Astrocyte of the cerebellum (primary cell): Measurements from ENCODE around the gene PTPRM.

Experiments
- DNase-seq: peaks from one replicate; pipeline ENCODE4 v3.0.0-alpha.2; 2011; ENCODE audit warnings: low read depth
- H3K4me3 ChIP-seq: 2 replicates; pipeline ENCODE4 v1.5.1; 2011; ENCODE audit warnings: mild to moderate bottlenecking, low read depth, low read length, moderate library complexity
- in situ Hi-C: cut with HindIII; loops from 2 replicates; pipeline ENCODE4 v1.10.0; 2017; ENCODE audit warnings: low sequenced_read_pairs
- TF ChIP-seq, protein P1 (sequence below): IDR thresholded peaks from 2 replicates; pipeline ENCODE4 v1.5.1; 2012; ENCODE audit warnings: low read length, low read depth, moderate library complexity, mild to moderate bottlenecking; ENCODE audit errors: missing control alignments

PTPRM gene

DNA sequence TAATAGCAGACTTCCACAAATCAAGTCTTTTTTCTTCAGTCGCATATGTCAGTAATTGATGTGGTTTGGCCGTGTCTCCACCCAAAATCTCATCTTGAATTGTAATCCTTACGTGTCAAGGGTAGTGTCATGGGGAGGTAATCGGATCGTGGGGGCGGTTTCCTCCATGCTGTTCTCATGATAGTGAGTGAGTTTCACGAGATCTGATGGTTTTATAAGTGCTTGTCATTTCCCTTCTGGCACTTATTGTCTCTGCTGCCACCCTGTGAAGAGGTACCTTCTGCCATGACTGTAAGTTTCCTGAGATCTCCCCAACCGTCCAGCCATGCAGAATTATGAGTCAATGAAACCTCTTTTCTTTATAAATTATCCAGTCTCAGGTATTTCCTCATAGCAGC is 478.8 kb downstream of the PTPRM start:
- DNase-seq: no peak
- in situ Hi-C loops: no loop called here
- TF ChIP-seq, protein P1, sequence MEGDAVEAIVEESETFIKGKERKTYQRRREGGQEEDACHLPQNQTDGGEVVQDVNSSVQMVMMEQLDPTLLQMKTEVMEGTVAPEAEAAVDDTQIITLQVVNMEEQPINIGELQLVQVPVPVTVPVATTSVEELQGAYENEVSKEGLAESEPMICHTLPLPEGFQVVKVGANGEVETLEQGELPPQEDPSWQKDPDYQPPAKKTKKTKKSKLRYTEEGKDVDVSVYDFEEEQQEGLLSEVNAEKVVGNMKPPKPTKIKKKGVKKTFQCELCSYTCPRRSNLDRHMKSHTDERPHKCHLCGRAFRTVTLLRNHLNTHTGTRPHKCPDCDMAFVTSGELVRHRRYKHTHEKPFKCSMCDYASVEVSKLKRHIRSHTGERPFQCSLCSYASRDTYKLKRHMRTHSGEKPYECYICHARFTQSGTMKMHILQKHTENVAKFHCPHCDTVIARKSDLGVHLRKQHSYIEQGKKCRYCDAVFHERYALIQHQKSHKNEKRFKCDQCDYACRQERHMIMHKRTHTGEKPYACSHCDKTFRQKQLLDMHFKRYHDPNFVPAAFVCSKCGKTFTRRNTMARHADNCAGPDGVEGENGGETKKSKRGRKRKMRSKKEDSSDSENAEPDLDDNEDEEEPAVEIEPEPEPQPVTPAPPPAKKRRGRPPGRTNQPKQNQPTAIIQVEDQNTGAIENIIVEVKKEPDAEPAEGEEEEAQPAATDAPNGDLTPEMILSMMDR: no peak
- H3K4me3 ChIP-seq: no peak overlapping the region

DNA sequence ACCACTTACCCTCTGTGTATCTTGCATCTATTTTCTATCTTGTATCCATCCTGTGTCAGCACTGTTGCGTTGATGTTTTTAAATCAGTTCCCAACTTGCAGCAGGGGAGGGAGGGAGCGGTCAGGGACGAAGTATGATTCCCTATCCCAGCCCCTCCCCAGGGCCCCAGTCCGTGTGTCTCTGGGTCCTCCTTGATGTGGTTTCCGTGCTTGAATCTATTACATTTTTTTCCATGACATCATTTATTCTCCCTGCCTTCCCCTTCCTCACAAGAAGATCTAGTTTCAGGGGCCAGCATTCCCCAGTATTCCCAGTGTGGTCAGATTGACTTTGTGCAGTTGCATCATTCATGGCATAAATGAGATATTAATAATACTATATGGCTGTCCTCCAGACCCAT is 479.3 kb downstream of the PTPRM start:
- TF ChIP-seq, protein P1: no peak
- no peak for DNase-seq
- in situ Hi-C loops: no loop called here
- H3K4me3 ChIP-seq: no peak overlapping the region

DNA sequence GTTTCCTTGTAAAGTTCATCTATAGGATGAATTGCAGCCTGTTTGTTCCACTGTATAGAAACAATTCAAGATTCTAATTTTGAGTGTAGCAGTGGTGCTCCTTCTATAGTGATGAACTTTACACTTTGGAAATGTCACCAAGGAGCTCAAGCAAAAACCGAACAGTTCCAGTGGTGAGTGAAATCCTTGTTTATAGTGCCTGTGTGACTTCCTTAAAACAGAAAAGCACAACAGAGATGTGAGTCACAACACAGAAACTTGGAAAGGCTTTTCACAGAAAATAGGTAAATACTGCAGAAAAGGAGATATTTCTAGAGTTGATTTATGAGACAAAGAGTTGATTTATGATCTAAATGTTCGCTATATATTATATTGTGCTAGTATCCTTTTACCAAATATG is 482.0 kb downstream of the PTPRM start:
- no peak for DNase-seq
- no peak overlapping the region for H3K4me3 ChIP-seq
- in situ Hi-C loops: no loop called here
- TF ChIP-seq, protein P1: no peak

DNA sequence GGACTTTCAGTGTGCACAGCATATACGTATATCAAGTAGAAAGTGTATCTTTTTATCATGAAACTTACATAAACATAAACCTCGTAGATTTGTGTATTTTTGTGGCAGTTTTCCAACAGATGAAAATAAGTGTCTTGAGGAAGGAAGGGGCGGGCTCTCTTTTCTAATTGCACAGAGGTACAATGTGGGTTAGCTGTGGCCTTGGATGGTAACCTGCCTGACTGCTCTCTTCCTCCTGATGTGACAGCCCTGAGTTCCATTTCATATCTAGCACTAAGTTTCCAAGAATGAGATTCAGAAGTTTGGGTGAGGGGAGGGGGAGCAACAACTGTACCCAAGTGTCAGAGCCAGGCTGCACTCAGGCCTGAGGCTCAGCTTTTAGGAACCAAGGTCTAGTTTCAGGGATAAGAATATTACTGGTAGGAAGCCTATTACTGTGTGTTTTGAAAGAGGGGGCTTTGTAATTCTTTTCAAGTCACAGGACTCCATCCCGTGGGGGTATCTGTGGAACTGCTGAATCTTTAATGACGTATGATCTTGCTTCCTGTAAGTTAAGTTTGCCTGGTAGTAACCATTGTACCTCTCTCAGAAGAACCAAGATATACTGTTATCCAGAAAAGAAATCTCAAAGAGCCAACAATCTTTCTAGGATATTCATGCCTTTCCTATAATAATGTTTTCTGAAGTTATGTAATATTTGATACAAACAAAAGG is 483.7 kb downstream of the PTPRM start:
- DNase-seq: no peak
- TF ChIP-seq, protein P1: no peak
- no peak overlapping the region for H3K4me3 ChIP-seq
- in situ Hi-C loops: no loop called here

DNA sequence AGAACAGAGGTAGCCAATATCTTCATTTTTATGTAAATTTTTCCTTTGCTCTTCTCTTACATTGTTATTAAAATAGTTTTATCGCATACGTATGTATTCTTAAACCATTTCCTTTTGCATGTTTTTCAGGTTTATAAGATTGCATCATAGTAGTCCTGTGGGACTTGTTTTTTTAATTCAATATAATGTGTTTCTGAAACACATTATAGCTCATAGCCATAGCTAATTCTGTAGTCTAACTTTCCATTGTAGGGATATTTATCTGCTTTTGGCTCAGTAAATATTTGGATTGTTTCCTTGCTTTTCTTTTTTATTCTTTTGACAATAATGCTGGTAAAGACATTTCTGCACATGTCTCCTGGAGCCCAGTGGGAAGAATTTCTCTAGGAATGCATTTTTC is 484.3 kb downstream of the PTPRM start:
- no peak for DNase-seq
- TF ChIP-seq, protein P1: no peak
- H3K4me3 ChIP-seq: no peak overlapping the region
- in situ Hi-C loops: no loop called here

DNA sequence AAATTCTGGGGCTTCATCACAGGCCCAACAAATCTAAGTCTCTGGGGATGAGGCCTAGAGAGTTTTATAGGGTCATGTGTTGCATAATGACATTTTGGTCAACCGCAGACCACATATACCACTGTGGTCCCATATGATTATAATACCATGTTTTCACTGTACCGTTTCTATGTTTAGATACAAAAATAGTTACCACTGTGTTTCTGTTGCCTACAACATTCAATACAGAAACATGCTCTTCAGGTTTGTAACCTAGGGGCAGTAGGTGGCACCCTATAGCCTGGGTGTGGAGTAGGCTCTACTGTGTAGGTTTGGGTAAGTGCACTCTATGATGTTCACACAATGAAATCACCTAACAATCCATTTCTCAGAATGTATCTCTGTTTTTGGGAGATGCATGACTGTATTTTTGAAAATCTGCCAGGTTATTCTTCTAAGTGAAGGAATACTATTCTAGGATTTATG is 485.2 kb downstream of the PTPRM start:
- in situ Hi-C loops: no loop called here
- TF ChIP-seq, protein P1: no peak
- H3K4me3 ChIP-seq: no peak overlapping the region
- DNase-seq: no peak
